IPS-15b (cell line): ENCODE results near the gene ASIC1.
"Not testable (repeated sequence)": the region's sequence is repeated elsewhere in the genome, so short reads cannot be mapped to it uniquely, and the experiment has no call there.

Experiments used
- H3K27me3 ChIP-seq: one replicate; pipeline ENCODE4 v1.6.1; 2013; ENCODE audit warnings: low read length; ENCODE audit not compliant: control insufficient read depth, insufficient read depth
- H3K36me3 ChIP-seq: one replicate; pipeline ENCODE4 v1.6.1; 2013; ENCODE audit warnings: low read length; ENCODE audit not compliant: control insufficient read depth, insufficient read depth
- H3K4me1 ChIP-seq: one replicate; pipeline ENCODE4 v1.6.1; 2013; ENCODE audit warnings: mild to moderate bottlenecking, low read length; ENCODE audit not compliant: control insufficient read depth, insufficient read depth
- H3K4me3 ChIP-seq: one replicate; pipeline ENCODE4 v1.5.1; 2013; ENCODE audit warnings: low read depth, low read length
- H3K9ac ChIP-seq: one replicate; pipeline ENCODE4 v1.6.1; 2013; ENCODE audit warnings: low read depth, mild to moderate bottlenecking, low read length
- H3K9me3 ChIP-seq: one replicate; pipeline ENCODE4 v1.6.1; 2013; ENCODE audit warnings: mild to moderate bottlenecking, low read length; ENCODE audit not compliant: control insufficient read depth, insufficient read depth

The ASIC1 gene

DNA sequence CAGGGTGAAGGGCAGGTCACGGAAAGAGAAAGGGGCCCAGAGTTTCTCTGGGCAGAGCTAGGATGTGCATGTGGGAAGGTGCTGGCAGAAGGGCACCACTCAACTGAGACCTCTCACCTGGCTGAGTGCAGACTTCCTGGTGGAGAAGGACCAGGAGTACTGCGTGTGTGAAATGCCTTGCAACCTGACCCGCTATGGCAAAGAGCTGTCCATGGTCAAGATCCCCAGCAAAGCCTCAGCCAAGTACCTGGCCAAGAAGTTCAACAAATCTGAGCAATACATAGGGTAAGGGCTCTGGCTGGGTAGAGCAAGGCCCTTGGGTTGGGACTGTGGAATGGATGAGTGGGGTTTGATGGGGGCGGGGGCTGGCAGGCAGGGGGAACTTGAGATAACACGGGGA is 22.4 kb downstream of the ASIC1 start:
- H3K9me3 ChIP-seq: no peaks in the 10 kb centered on the region
- peaks cover 6% of the 10 kb centered on the region for H3K4me1 ChIP-seq
- no peaks in the 10 kb centered on the region for H3K36me3 ChIP-seq
- H3K27me3 ChIP-seq: peaks cover 19% of the 10 kb centered on the region
- no peak overlapping the region for H3K4me3 ChIP-seq
- H3K9ac ChIP-seq: no peak overlapping the region

DNA sequence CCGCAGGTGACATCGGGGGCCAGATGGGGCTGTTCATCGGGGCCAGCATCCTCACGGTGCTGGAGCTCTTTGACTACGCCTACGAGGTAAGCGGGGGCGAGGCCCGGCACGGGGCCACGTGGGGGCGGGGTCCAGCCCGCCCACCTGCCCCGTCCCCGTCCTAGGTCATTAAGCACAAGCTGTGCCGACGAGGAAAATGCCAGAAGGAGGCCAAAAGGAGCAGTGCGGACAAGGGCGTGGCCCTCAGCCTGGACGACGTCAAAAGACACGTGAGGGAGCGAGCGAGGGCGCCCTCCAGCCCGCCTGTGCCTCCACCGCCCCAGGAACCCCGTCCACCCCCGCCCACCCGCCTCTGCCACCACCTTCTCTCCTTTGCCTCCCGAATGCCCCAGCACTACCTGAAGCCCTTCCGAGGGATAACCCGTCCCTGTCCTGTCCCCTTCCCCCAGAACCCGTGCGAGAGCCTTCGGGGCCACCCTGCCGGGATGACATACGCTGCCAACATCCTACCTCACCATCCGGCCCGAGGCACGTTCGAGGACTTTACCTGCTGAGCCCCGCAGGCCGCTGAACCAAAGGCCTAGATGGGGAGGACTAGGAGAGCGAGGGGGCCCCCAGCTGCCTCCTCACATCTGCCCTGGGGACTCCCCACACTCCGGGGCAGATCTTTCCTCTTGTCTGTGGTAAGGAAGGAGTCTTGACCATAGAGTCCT is 23.9 kb downstream of the ASIC1 start:
- Histone ChIP-seq H3K4me1 (peaks cover 10% of the 10 kb centered on the region), H3K4me3 (no peak overlapping the region), H3K27me3 (peaks cover 19% of the 10 kb centered on the region), H3K36me3 (no peaks in the 10 kb centered on the region), H3K9me3 (no peaks in the 10 kb centered on the region), H3K9ac (no peak overlapping the region)

DNA sequence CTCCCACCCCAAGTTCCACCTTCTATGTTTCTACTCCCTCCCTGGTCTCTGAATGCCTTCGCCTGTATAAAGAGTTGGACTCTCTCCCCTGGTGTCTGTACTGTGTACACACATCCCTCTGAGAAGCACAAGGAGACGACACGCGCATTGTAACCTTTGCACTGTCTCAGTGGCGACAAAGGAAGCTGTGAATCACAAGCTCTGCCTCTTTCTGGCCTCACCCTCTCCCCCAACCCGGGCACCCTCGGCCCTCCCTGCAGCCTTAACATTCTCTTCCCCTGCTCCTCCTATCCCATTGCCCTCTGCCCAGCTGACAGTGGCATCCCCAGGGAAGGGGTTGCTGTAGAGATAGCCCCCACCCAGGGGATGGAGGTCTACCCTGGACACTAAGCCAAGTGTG is 25.2 kb downstream of the ASIC1 start:
- Histone ChIP-seq H3K4me3 (no peak overlapping the region), H3K36me3 (peaks cover 10% of the 10 kb centered on the region), H3K27me3 (peaks cover 19% of the 10 kb centered on the region), H3K4me1 (peaks cover 10% of the 10 kb centered on the region), H3K9me3 (no peaks in the 10 kb centered on the region), H3K9ac (no peak overlapping the region)

DNA sequence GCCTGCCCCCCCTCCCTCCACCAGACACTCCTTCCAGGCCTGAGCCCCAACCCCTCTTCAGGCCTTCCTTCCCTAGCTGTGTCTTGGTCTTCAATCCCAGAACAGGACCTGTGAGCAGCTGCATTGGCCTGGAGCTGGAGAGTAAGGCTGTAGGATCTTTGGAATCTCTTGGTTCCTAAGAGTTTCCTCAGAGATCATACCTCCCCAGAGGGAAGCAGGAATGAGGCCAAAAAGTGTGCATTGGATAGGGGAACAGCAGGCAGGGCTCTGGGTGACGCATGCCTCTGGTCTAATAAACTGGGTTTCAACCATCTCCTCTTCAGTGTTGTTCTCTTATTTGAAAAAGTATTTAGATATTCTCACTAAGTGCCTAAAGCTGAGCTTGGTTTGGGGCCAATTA is 25.9 kb downstream of the ASIC1 start:
- Histone ChIP-seq H3K9me3 (no peaks in the 10 kb centered on the region), H3K4me3 (no peak overlapping the region), H3K36me3 (peaks cover 15% of the 10 kb centered on the region), H3K27me3 (peaks cover 19% of the 10 kb centered on the region), H3K4me1 (peaks cover 10% of the 10 kb centered on the region), H3K9ac (no peak overlapping the region)

DNA sequence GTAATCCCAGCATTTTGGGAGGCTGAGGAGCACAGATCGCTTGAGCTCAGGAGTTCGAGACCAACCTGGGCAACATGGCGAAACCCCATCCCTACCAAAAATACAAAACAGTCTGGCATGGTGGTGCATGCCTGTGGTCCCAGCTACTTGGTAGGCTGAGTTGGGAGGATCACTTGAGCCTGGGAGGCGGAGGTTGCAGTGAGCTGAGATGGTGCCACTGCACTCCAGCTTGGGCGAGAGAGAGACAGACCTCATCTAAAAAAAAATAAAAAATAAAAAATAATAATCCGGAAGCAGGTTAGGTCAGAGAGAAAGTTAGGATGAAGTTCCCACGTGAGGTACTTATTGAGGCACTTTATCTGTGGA is 27.0 kb downstream of the ASIC1 start:
- H3K9me3 ChIP-seq, H3K9ac ChIP-seq: not testable (repeated sequence)
- H3K36me3 ChIP-seq: peaks cover 25% of the 10 kb centered on the region
- peak overlapping the region; percentile 86 for H3K4me3 ChIP-seq
- H3K4me1 ChIP-seq: peaks cover 10% of the 10 kb centered on the region
- peaks cover 19% of the 10 kb centered on the region for H3K27me3 ChIP-seq

DNA sequence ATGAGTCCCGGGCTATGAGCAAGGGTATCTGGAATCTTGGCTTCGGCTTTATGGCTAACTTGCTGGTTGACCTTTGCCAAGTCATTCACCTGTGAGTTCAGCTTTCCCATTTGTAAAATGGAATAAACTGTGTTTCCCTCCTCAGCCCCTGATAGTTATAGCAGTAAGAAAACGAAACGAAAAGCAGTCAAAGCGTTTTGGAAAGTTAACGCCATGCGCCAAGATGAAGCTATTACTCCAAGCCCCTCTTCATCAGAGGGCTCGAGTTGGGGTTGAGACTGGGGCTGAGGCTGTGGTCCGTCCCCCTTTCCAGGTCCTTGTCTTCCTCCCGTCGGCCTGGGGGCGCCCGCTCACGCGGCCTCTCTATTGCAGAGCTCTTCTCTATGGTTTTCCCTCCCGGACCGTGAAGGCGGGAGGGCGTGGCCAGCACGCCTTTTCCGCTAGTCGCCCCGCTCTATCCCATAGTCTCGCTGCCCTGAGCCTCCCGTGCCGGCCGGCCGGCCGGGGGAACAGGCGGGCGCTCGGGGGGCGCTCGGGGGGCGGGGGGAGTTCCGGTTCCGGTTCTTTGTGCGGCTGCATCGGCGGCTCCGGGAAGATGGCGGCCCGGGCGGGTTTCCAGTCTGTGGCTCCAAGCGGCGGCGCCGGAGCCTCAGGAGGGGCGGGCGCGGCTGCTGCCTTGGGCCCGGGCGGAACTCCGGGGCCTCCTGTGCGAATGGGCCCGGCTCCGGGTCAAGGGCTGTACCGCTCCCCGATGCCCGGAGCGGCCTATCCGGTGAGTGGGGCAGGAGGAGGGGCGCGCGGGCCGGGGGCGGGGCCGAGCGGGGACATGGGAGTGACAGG is 27.6 kb downstream of the ASIC1 start, which contains the start of gene SMARCD1:
TSS of gene SMARCD1 (plus strand) at position 568 of the 840 bp plus-strand sequence. CDS start at position 596, 28 bp downstream.
- no peaks in the 10 kb centered on the region for H3K9me3 ChIP-seq
- peak within 1 kb of the TSS; percentile 96 for H3K4me3 ChIP-seq
- peaks cover 25% of the 10 kb centered on the region for H3K36me3 ChIP-seq
- peak within 1 kb of the TSS; percentile 76 for H3K9ac ChIP-seq
- H3K4me1 ChIP-seq: peaks cover 10% of the 10 kb centered on the region
- peaks cover 18% of the 10 kb centered on the region for H3K27me3 ChIP-seq

DNA sequence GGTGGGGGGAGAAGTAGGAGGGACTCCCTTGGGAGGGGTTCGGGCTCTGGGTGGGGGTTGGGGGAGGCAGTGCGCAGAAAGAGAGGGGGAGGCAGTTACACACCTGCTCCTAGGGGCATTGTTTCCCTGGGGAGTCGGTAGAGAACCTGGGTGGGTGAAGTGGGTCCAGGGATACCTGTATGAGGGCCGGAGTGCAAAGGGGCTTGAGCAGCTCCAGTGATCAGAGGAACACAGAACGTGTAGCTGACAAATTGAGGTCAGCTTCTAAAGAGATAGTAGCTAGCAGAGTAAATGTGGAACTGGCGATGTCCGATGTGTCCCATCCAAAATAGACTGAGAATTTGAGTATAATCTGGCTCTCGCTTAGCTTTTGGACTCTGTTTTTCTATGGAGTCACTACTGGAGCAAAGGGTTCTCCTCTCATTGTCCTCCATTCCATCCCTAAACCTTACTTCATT is 28.2 kb downstream of the ASIC1 start:
- Histone ChIP-seq H3K9ac (peak overlapping the region; percentile 76), H3K27me3 (peaks cover 12% of the 10 kb centered on the region), H3K4me1 (peaks cover 8% of the 10 kb centered on the region), H3K9me3 (no peaks in the 10 kb centered on the region), H3K36me3 (peaks cover 30% of the 10 kb centered on the region), H3K4me3 (peak overlapping the region; percentile 96)

DNA sequence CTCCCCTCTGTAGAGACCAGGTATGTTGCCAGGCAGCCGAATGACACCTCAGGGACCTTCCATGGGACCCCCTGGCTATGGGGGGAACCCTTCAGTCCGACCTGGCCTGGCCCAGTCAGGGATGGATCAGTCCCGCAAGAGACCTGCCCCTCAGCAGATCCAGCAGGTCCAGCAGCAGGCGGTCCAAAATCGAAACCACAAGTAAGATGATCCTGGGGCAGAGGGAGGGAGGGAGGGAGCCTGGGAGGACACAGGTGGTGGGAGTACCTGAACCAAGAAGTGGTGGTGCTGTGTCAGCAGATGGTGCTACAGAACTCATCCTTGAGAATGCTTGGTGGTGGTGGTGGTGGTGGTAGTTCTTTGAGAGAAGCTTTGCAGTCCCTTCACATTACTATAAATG is 28.8 kb downstream of the ASIC1 start:
- peaks cover 4% of the 10 kb centered on the region for H3K4me1 ChIP-seq
- peaks cover 7% of the 10 kb centered on the region for H3K27me3 ChIP-seq
- peak overlapping the region; percentile 96 for H3K4me3 ChIP-seq
- H3K9ac ChIP-seq: peak overlapping the region; percentile 76
- H3K36me3 ChIP-seq: peaks cover 32% of the 10 kb centered on the region
- no peaks in the 10 kb centered on the region for H3K9me3 ChIP-seq

DNA sequence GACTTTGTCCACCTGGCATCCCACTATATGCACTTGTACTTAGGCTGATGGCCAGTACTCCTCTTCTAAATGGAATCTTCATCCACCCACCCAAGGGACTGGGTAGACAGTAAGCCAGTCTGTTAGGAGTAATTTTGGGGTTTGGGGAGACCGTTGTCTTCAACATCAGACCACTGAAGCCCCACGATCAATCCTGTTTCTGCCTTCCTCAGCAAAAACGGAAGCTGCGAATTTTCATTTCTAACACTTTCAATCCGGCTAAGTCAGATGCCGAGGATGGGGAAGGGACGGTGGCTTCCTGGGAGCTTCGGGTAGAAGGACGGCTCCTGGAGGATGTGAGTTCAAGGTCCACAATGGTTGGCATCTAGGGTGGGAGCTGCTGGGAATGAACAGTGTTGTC is 29.8 kb downstream of the ASIC1 start:
- Histone ChIP-seq H3K27me3 (peaks cover 2% of the 10 kb centered on the region), H3K9me3 (no peaks in the 10 kb centered on the region), H3K9ac (no peak overlapping the region), H3K4me3 (no peak overlapping the region), H3K36me3 (peaks cover 40% of the 10 kb centered on the region), H3K4me1 (peaks cover 4% of the 10 kb centered on the region)

DNA sequence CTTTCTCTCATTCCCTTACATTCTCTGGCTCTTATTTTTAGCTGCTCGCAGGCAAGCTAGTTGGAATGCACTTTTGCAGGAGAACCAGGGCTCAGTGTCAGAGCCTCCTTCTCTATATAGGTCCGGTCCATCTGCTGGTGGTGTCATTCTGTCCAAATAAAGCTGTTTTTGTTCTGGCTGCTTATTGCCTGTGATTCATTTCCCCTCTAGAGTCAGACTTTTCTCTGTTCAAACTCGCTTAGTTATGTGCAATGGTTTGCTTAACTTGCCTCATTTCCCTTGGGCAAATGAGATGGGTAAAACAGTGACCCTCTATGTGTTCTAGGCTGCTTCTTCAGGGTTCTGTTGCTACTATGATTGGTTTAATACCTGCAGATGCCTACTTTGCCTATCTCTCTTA is 30.6 kb downstream of the ASIC1 start:
- Histone ChIP-seq H3K4me1 (peaks cover 4% of the 10 kb centered on the region), H3K9me3 (no peaks in the 10 kb centered on the region), H3K9ac (no peak overlapping the region), H3K27me3 (no peaks in the 10 kb centered on the region), H3K4me3 (no peak overlapping the region), H3K36me3 (peaks cover 44% of the 10 kb centered on the region)

DNA sequence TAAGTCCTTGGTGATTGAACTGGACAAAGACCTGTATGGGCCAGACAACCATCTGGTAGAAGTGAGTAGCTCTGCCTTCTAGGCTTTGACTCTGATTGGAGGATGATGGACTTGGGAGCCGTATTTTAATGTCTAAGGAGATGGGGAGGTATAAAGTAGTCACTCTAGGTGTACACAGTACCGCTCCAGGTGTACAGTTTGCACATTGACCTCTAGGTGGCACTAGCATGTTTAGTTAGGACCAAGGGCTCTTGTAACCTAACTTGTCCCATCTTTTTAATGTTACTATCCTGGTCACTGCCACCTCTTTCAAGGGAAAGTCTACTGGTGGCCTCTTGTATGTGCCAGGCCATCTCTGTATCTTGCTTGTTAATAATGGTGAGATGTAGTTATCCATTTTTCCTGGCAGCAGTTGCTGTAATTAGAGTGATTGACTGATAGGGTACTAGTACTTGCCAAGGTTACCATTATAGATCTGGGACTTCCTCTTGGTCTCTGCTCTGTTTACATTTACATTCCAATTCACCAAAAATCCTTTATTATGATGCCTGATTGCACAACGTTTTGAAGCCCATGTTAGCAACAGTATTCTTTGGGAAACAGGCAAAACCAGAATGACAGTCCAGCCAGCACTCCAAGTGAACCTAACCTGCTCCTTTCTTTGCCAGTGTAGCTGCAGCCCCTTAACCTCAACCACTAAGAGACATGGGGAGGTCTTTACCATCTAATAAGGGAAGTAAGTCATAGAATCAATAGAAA is 31.4 kb downstream of the ASIC1 start:
- peaks cover 4% of the 10 kb centered on the region for H3K4me1 ChIP-seq
- H3K27me3 ChIP-seq: no peaks in the 10 kb centered on the region
- H3K9ac ChIP-seq: no peak overlapping the region
- no peaks in the 10 kb centered on the region for H3K9me3 ChIP-seq
- peaks cover 48% of the 10 kb centered on the region for H3K36me3 ChIP-seq
- no peak overlapping the region for H3K4me3 ChIP-seq
